Tibial nerve (tissue), 4 donors: ENCODE data around the gene CRACR2A.

Experiments used
- CTCF ChIP-seq, 5 experiments: fragments of 200-600 bp in 3 of 5; fragments of 450-650 bp in 2 of 5; sonication (generic) in 3 of 5; IDR thresholded peaks; one replicate each; pipeline ENCODE4 v1.5.1; 2016 to 2019; ENCODE audit warnings: antibody characterized with exemption in 5 of 5, mild to moderate bottlenecking in 3 of 5, moderate library complexity in 2 of 5
- EP300 ChIP-seq, 2 donors: sonication (generic); formaldehyde crosslinking; IDR thresholded peaks; one replicate each; pipeline ENCODE4 v1.6.1; 2017; ENCODE audit warnings: antibody characterized with exemption in 2 of 2, mild to moderate bottlenecking in 1 of 2

GRCh38 chr12:3655328-3655900 is 97.5 kb downstream of the CRACR2A start:
- no peak for TF ChIP-seq EP300 (IDR thresholded peaks at IDR 0.05)
- TF ChIP-seq CTCF (IDR thresholded peaks at IDR 0.05), result no peak
